T-helper 2 cell treated with Interferon-gamma antibody and Interleukin-4, amounts not matched to agents 100 ng/mL and 5 ng/mL, for 36 hours (primary cell): ENCODE data around the gene CCDC33. TPM values are rescaled to one million over a fixed set of nuclear protein-coding genes. Genes with fewer than 3 reads are reported as not detected.

Experiments
- intact Hi-C: fragments of 100-400 bp; cut with micrococcal nuclease; formaldehyde crosslinking; loops from one replicate; pipeline ENCODE4 v1.15.1; 2023
- total RNA-seq: library from RNA; stranded (reverse); gene quantifications from 2 replicates; pipeline ENCODE4 v1.2.3, GENCODE V29; 2022

The CCDC33 gene
- total RNA-seq, 1 donor from 2014 or later, result not detected

- intact Hi-C loops, result no loop called here
Measured at GRCh38 chr15:74228723-74229081, 7.4 kb upstream of the CCDC33 start.

- intact Hi-C loops, result no loop called here
Measured at GRCh38 chr15:74229686-74230085, 6.4 kb upstream of the CCDC33 start.

GRCh38 chr15:74231475-74231874 lies 4.7 kb upstream of the CCDC33 start:
- intact Hi-C loops, result no loop called here

- intact Hi-C loops, result no loop called here
Measured at GRCh38 chr15:74233373-74233772, 2.8 kb upstream of the CCDC33 start.

GRCh38 chr15:74233851-74234597 lies 2.1 kb upstream of the CCDC33 start:
- intact Hi-C loops, result no loop called here

GRCh38 chr15:74234598-74234875 lies 1.6 kb upstream of the CCDC33 start:
- intact Hi-C loops, result no loop called here

- intact Hi-C loops, result no loop called here
Measured at GRCh38 chr15:74239051-74239705, 3.1 kb downstream of the CCDC33 start.

- intact Hi-C loops, result no loop called here
Measured at GRCh38 chr15:74240002-74240568, 4.0 kb downstream of the CCDC33 start.

GRCh38 chr15:74240897-74241614 lies 4.9 kb downstream of the CCDC33 start:
- intact Hi-C loops, result no loop called here

- intact Hi-C loops, result no loop called here
Measured at GRCh38 chr15:74242441-74243185, 6.5 kb downstream of the CCDC33 start.

GRCh38 chr15:74243431-74243830 lies 7.3 kb downstream of the CCDC33 start:
- intact Hi-C loops, result no loop called here

- intact Hi-C loops, result no loop called here
Measured at GRCh38 chr15:74244822-74245341, 8.8 kb downstream of the CCDC33 start.

GRCh38 chr15:74245342-74245931 lies 9.3 kb downstream of the CCDC33 start:
- intact Hi-C loops, result no loop called here

GRCh38 chr15:74250266-74250665 lies 14.1 kb downstream of the CCDC33 start:
- intact Hi-C loops, result no loop called here

- intact Hi-C loops, result no loop called here
Measured at GRCh38 chr15:74251131-74251811, 15.1 kb downstream of the CCDC33 start.

- intact Hi-C loops, result no loop called here
Measured at GRCh38 chr15:74252291-74252690, 16.2 kb downstream of the CCDC33 start.

GRCh38 chr15:74252721-74253120 lies 16.6 kb downstream of the CCDC33 start:
- intact Hi-C loops, result no loop called here

- intact Hi-C loops, result no loop called here
Measured at GRCh38 chr15:74253211-74253921, 17.2 kb downstream of the CCDC33 start.

- intact Hi-C loops, result no loop called here
Measured at GRCh38 chr15:74257105-74257504, 21.0 kb downstream of the CCDC33 start.

GRCh38 chr15:74257623-74258022 lies 21.5 kb downstream of the CCDC33 start:
- intact Hi-C loops, result no loop called here
